OCI-LY1 (cell line): ENCODE data around the gene ZNRD2.

Experiments
- EZH2 ChIP-seq: fragments of 200-600 bp; sonication (generic), shearing (Covaris generic); IDR thresholded peaks from 2 replicates; pipeline ENCODE4 v1.8.0; 2017; ENCODE audit warnings: borderline replicate concordance, mixed run types, mild to moderate bottlenecking, antibody characterized with exemption, low read length, moderate library complexity, mixed read lengths
- TF ChIP-seq, protein P1 (sequence below): fragments of 200-600 bp; sonication (generic), shearing (Covaris generic); IDR thresholded peaks from 2 replicates; pipeline ENCODE4 v1.5.1; 2017; ENCODE audit warnings: mild to moderate bottlenecking, antibody characterized with exemption, low read length, moderate library complexity, mixed read lengths

DNA sequence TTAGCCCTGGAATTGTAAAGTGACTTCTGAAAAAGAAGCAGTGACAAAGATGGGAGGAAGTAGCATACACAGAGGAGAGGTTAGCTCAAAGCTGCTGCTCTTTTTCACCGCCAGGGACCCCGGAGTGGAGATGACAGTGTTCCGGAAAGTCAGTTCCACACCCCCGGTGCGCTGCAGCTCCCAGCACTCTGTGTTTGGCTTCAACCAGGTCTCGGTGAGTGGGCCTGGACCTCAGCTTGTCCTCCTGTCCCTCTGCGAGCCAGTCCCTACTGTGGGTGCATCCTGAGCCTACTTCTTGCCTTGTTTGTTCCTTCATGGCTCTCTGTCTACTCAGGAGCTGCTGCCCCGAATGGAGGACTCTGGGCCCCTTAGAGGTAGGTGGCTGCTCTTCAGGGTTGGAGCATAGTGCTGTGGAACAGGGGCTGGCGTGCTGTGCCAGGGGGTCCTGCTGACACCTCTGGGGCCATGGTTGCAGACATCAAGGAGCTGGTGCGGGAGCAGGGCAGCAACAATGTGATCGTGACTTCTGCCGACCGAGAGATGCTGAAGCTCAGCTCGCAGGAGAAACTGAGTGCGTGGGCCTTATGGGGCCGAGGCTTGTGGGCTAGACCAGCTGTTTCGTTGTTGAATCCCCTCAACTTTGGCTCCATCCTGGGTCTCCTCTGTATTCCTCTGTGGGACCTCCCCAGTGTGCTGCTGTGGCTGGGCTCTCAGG lies 47.0 kb downstream of the ZNRD2 start:
- TF ChIP-seq, protein P1, sequence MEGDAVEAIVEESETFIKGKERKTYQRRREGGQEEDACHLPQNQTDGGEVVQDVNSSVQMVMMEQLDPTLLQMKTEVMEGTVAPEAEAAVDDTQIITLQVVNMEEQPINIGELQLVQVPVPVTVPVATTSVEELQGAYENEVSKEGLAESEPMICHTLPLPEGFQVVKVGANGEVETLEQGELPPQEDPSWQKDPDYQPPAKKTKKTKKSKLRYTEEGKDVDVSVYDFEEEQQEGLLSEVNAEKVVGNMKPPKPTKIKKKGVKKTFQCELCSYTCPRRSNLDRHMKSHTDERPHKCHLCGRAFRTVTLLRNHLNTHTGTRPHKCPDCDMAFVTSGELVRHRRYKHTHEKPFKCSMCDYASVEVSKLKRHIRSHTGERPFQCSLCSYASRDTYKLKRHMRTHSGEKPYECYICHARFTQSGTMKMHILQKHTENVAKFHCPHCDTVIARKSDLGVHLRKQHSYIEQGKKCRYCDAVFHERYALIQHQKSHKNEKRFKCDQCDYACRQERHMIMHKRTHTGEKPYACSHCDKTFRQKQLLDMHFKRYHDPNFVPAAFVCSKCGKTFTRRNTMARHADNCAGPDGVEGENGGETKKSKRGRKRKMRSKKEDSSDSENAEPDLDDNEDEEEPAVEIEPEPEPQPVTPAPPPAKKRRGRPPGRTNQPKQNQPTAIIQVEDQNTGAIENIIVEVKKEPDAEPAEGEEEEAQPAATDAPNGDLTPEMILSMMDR, result peak; percentile 15; the same call in 1 of the 2 replicates
- no peak for TF ChIP-seq EZH2
